Measurements from ENCODE around the gene USP17L13.
"Not testable (repeated sequence)": the region's sequence is repeated elsewhere in the genome, so short reads cannot be mapped to it uniquely, and the experiment has no call there.

DNA sequence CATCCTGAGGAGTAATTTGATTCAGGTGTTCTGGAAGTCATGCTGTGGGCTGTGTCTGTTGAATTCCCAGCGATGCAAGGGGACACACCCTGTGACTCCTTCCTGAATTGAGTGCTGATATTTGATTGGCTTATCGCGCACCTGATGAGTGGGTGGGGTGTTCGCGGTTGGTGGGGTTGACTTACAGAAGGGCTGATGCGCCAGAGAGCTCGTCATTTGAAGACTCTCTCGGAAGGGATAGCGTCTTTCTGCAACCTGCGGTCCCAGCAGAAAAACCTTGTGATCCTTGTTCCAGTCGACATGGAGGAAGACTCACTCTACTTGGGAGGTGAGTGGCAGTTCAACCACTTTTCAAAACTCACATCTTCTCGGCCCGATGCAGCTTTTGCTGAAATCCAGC, 37.9 kb downstream of the USP17L13 start, which contains the start of gene USP17L21:
- TF ChIP-seq, protein P1, sequence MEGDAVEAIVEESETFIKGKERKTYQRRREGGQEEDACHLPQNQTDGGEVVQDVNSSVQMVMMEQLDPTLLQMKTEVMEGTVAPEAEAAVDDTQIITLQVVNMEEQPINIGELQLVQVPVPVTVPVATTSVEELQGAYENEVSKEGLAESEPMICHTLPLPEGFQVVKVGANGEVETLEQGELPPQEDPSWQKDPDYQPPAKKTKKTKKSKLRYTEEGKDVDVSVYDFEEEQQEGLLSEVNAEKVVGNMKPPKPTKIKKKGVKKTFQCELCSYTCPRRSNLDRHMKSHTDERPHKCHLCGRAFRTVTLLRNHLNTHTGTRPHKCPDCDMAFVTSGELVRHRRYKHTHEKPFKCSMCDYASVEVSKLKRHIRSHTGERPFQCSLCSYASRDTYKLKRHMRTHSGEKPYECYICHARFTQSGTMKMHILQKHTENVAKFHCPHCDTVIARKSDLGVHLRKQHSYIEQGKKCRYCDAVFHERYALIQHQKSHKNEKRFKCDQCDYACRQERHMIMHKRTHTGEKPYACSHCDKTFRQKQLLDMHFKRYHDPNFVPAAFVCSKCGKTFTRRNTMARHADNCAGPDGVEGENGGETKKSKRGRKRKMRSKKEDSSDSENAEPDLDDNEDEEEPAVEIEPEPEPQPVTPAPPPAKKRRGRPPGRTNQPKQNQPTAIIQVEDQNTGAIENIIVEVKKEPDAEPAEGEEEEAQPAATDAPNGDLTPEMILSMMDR (IDR thresholded peaks at IDR 0.05): not testable (repeated sequence)
- not testable (repeated sequence) for TF ChIP-seq EZH2phosphoT487 (IDR thresholded peaks at IDR 0.05)

Data from neural progenitor cell (in vitro differentiated cells).